ENCODE data around the gene MVB12B.

GRCh38 chr9:126390923-126391322 lies 64.3 kb downstream of the MVB12B start:
- TF ChIP-seq CTCF (IDR thresholded peaks at IDR 0.05) (no peak), POLR2A (IDR thresholded peaks at IDR 0.05) (no peak)
